Thoracic aorta (tissue), 2 donors: ENCODE data around the gene SLC8A1. TPM values are rescaled to one million over a fixed set of nuclear protein-coding genes. Genes with fewer than 3 reads are reported as not detected.

Experiments
- ATAC-seq: fragments of 150-250 bp; one replicate; pipeline ENCODE4 v1.8.0; 2017; ENCODE audit warnings: low read depth; ENCODE audit not compliant: insufficient number of reproducible peaks, low FRiP score
- DNase-seq: peaks from one replicate; pipeline ENCODE4 v3.0.0-alpha.2; 2020; ENCODE audit warnings: low spot score
- H3K27ac ChIP-seq, 2 donors: fragments of 200-600 bp; sonication (generic); 1 replicate in 1 of 2; 2 replicates in 1 of 2; pipeline ENCODE4 v1.5.1; 2016; ENCODE audit warnings: mild to moderate bottlenecking in 2 of 2, moderate library complexity in 2 of 2
- H3K27me3 ChIP-seq: fragments of 200-600 bp; sonication (generic); replicated peaks from 2 replicates; pipeline ENCODE4 v1.6.0; 2016; ENCODE audit warnings: mild to moderate bottlenecking; ENCODE audit not compliant: insufficient read depth
- H3K36me3 ChIP-seq: fragments of 200-600 bp; sonication (generic); one replicate; pipeline ENCODE4 v1.5.1; 2016
- H3K4me1 ChIP-seq, 2 donors: fragments of 200-600 bp; sonication (generic); 1 replicate in 1 of 2; 2 replicates in 1 of 2; pipeline versions ENCODE4 v1.5.1 to v1.6.0; 2016; ENCODE audit warnings: low read depth in 2 of 2, mild to moderate bottlenecking in 1 of 2; ENCODE audit not compliant: control insufficient read depth in 1 of 2
- H3K4me3 ChIP-seq: fragments of 200-600 bp; sonication (generic); 2 replicates; pipeline ENCODE4 v1.5.1; 2016; ENCODE audit warnings: mild to moderate bottlenecking
- H3K9me3 ChIP-seq: fragments of 200-600 bp; sonication (generic); 2 replicates; pipeline ENCODE4 v1.5.1; 2016
- CTCF ChIP-seq: fragments of 200-600 bp; sonication (generic); IDR thresholded peaks from one replicate; pipeline ENCODE4 v1.5.1; 2019; ENCODE audit warnings: antibody characterized with exemption
- total RNA-seq, 2 donors: library from RNA; depleted of rRNA; stranded (reverse); fragments of >200 nt; gene quantifications; one replicate each; pipeline versions ENCODE4 v1.1.0 to v1.2.3, GENCODE V29; 2016

The SLC8A1 gene
- total RNA-seq, 2 donors from 2014 or later, result 13.7 to 31.2 TPM

- H3K4me1 ChIP-seq, result peaks cover 0 to 10% of the 10 kb centered on the region in 2 donors
- no peaks in the 10 kb centered on the region for H3K27me3 ChIP-seq
- H3K9me3 ChIP-seq, result no peaks in the 10 kb centered on the region
- no peaks in the 10 kb centered on the region for H3K36me3 ChIP-seq
- no peak overlapping the region for H3K27ac ChIP-seq
- no peak for TF ChIP-seq CTCF
- no peak overlapping the region for H3K4me3 ChIP-seq
- DNase-seq (no peak), ATAC-seq (no peak)
Observed at GRCh38 chr2:40228310-40228709, 223.6 kb downstream of the SLC8A1 start.

- Histone ChIP-seq H3K27me3 (no peaks in the 10 kb centered on the region), H3K9me3 (no peaks in the 10 kb centered on the region), H3K27ac (no peak overlapping the region), H3K4me3 (no peak overlapping the region), H3K36me3 (no peaks in the 10 kb centered on the region), H3K4me1 (peaks cover 0 to 10% of the 10 kb centered on the region in 2 donors)
- no peak for DNase-seq
- ATAC-seq, result no peak
- TF ChIP-seq CTCF, result no peak
Observed at GRCh38 chr2:40227210-40227609, 224.7 kb downstream of the SLC8A1 start.

- no peaks in the 10 kb centered on the region for H3K36me3 ChIP-seq
- H3K4me1 ChIP-seq, result peaks cover 0 to 10% of the 10 kb centered on the region in 2 donors
- H3K27ac ChIP-seq, result no peak overlapping the region
- no peak for DNase-seq
- no peaks in the 10 kb centered on the region for H3K9me3 ChIP-seq
- TF ChIP-seq CTCF, result no peak
- H3K27me3 ChIP-seq, result no peaks in the 10 kb centered on the region
- H3K4me3 ChIP-seq, result no peak overlapping the region
- no peak for ATAC-seq
Observed at GRCh38 chr2:40226637-40227036, 225.3 kb downstream of the SLC8A1 start.

GRCh38 chr2:40225670-40226210 lies 226.2 kb downstream of the SLC8A1 start:
- H3K27ac ChIP-seq, result no peak overlapping the region
- H3K4me3 ChIP-seq, result no peak overlapping the region
- H3K36me3 ChIP-seq, result no peaks in the 10 kb centered on the region
- DNase-seq (no peak), ATAC-seq (no peak)
- no peaks in the 10 kb centered on the region for H3K27me3 ChIP-seq
- H3K4me1 ChIP-seq, result peaks cover 0 to 12% of the 10 kb centered on the region in 2 donors
- no peak for TF ChIP-seq CTCF
- H3K9me3 ChIP-seq, result no peaks in the 10 kb centered on the region

GRCh38 chr2:40224318-40224717 lies 227.6 kb downstream of the SLC8A1 start:
- ATAC-seq, result no peak
- no peak overlapping the region for H3K27ac ChIP-seq
- no peak for TF ChIP-seq CTCF

More at GRCh38 chr2:40224318-40224717, 227.6 kb downstream of the SLC8A1 start:
- Histone ChIP-seq H3K36me3 (no peaks in the 10 kb centered on the region), H3K4me1 (peaks cover 5 to 21% of the 10 kb centered on the region in 2 donors), H3K9me3 (no peaks in the 10 kb centered on the region), H3K4me3 (no peak overlapping the region), H3K27me3 (no peaks in the 10 kb centered on the region)
- DNase-seq, result no peak
